Activated CD8-positive, alpha-beta memory T cell treated with anti-CD3 and anti-CD28 coated beads, Interleukin-2, amount 50 U/mL, for 48 hours (primary cell): Measurements from ENCODE around the gene VLDLR.

ENCODE experiments used
- DNase-seq: peaks from one replicate; pipeline ENCODE4 v3.0.0-alpha.2; 2020

Gene VLDLR

DNA sequence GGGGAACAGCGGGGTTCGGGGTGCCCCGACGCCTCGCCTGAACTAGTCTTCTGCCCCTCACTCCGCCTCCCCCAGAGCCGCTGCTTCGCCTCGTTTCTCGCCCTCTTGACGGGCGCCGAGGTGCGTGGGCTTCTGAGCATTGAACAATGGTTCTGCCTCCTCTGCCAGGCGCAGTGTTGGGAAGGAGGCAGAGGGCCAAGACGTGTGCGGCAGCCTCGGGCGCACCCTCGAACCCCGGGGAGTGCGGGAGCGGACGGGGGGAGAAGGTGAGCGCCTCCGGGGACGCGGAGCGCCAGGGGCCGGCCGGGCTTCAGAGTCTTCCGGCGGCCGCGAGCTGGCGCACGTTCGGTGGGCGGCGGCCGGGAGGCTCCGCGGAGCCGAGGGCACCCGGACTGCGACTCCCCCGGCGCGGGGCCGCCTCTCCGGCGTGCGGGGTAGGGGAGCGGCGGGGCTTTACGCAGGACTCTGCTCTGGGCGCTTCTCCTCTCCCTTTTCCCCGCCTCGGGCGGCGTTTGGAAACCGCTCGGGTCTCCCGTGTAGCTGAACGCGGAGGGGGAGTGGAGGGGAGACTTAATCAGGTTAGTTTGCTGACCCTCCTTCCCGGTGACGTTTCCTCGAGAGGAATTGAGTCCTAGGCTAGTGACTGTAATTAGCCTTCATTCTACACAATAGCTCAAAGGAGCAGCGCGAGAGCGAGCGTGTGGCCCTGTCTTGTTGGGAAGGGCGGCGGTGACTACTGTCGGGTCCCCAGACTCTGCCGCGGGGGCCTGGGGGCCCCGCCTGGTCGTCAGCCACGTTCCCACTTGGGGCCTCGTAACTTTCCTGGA, 1.1 kb downstream of the VLDLR start:
- DNase-seq, result peak; percentile 68

DNA sequence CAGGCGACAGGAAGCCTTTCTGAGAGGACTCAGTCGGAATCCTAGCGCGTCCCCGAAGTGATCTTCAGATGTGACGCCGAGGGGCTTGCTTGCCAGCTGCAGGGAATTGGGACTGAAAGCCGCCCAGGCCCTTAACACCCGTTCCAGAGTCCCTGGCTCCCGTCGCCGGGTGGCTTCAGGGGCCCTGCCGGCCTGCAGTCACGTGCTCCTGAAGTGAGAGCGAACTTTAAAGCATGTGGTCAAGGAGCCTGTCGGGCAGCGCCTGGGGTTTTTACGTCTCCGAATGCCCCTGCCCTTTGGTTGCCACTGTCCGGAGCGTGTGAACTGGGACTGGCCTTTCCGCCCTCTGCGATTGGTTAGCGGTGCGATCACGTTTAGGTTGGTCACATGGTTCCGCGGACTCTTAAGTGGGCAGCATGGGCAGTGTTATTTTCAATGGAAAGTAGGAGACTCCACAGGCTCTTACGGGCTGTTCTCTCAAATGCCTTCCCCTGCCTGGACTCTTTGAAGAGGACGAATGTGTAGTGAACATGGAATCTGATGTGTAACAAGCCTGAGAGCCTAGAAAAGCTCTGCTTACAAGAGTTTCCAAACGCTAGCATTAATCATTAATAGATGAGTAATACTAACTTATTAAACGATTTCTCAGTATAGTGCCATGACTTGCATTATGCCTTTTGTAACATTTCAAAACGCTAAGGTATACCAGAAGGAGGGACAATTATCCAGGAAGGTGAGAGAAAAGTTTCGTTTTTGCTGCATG, 1.9 kb downstream of the VLDLR start:
- no peak for DNase-seq

DNA sequence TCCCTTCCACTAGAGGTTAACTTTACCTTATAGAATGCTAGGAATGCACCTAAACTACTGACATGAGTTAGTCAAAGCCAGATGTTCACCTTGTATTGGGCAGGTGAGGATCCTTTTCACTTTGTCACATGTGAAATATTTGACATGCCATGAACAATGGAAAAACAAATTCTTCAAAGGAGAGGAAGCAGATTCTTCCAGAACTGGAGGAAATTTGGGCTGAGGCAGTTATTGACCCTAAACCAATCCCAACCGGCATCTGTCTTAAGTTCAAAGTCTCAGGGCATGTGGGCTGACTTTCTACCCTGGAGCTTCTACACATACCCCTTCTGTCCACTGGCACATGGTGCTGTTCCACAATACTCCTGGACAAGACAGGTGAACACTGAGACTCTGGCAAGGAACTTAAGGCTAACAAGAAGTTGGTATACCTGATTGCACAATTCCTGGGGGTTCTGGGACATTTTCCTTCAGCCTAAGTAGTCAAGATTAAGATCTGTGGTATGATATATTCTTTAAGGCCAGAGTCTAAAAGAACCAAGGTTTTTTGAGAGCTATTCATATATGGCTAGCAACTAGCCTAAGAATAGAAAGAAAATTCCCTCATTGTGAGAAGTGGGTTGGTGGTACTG, 2.6 kb downstream of the VLDLR start:
- no peak for DNase-seq

DNA sequence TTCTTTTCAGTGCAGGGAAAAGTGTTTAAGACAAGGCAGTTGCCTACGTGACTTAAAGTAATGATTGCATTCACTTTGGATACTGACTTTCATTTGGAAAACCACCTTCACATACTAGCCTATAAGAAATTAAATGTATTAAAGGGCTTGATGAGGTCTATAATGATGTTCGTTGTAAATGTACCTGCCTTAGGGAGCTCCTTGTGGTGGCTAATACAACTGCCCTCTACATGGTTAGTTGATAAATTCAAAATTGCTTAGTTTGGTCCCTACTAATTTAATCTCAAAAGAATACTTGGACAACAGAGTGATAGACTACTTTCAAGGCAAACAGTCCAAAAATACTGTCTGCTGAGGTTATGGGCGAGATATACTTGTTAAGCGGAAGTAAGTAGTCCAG, 3.8 kb downstream of the VLDLR start:
- no peak for DNase-seq

DNA sequence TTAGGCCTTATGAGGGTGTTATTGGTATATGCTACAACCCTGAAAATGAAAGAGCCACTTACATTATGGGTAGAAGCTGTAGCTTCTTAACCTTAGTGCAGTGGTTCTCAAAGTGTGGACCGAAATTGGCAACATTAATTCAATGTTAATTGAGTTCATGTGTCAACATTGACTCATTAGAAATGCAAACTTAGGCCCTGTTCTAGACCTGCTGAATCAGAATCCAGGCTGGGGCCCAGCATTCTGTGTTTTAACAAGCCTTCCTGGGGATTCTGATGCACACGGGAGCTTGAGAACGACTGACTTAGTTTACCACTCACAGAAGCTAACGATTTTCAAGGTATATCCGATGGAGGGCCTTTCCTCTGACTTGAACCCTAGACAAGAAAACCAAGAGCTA, 7.3 kb downstream of the VLDLR start:
- no peak for DNase-seq

DNA sequence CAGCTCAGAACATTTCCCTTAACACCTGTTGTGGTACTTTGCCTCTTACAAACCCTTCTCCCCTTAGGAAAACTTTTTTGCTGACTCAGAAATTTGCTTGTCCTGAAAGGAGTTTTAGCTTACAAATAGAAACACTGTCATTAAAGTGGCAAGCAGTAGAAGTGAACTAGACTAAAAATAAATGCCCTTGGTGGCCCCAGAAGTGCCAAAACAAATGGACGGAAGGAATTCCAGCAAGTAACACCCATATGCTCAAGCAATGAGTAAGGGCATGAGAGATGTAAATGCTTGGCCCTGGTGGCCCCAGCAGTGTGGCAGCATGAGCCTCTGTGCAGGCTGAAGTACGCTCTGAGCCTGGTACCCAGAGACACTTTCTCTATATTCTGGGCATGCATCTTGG, 8.6 kb downstream of the VLDLR start:
- DNase-seq, result no peak

DNA sequence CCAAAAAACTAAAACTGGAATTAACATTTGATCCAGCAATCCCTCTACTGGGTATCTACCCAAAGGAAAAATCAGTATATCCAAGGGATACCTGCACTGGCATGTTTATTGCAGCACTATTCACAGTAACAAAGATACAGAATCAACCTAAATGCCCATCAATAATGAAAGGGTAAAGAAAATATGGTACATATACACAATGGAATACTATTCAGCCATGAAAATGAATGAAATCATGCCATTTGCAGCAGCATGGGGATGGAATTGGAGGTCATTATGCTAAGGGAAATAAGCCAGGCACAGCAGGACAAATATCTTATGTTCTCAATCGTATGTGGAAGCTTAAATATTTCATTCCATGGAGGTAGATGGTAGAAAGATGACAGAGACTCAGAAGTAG, 9.7 kb downstream of the VLDLR start:
- DNase-seq, result no peak

DNA sequence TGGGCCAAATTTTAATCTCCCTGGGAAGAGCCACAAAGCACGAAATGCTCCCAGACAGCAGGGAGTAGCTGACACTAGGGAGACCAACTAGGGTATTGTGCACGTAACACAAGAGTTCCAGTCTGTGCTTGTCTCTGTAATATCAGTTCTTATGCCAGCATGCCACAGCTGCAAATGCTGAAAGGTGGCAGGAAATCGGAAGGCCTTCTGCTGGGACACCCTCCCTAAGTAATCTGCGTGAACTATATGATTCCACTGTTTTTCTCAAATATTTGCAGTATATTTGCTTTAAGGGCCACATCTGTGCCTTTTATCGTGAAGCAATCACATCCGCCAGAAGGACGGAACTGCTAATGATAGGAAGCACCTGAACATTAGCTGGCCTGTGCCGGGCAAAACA, 12.6 kb downstream of the VLDLR start:
- DNase-seq, result no peak

DNA sequence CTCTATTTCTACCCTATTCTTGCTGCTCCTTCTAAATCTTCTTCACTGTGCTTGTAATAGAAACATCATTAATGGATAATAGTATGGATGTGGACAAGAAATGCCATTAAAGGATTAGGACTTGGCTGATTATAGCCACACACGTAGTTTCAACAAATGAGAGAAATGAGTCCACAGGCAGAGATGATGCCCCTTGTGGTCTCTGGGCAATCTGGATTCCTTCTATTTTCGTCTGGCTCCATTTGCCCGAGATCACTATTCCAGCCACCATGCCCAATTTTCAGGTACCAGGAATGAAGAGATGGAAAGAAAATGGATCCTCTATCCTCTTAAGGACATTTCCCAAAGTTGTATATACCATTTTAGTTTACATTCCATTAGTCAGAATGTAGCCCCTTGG, 13.2 kb downstream of the VLDLR start:
- DNase-seq, result no peak

DNA sequence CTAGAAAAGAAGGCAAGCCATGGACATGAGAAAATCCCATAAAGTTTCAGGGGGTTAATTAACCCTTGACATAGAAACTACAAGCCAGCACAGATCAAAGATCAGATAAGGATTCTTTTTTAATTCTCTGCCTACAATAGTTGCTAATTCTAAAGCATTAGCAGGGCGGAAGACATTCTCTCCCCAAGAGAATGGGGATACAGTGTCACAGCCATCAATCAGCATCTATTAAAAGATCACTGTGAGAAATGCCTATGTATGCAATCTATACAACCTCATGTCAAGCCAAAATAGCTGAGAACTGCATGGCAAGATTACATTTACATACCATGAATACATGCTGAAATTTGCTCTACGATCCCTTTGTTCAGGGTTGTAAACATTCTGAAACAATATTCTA, 14.3 kb downstream of the VLDLR start:
- DNase-seq, result no peak

DNA sequence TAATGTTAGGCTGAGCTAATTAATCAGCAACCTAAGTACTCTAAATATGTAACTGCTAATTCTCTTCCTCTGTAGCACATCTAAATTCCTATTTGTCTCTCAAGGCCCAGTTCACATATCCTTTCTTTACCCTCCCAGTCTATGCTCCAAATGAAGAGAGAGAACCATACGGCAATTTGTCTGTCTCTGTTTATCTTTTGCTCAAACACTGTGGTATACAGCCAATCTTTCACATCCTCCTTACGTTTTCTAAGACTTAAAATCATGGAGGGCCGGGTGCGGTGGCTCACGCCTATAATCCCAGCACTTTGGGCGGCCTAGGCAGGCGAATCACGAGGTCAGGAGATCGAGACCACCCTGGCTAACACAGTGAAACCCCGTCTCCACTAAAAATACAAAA, 15.8 kb downstream of the VLDLR start:
- DNase-seq, result no peak

DNA sequence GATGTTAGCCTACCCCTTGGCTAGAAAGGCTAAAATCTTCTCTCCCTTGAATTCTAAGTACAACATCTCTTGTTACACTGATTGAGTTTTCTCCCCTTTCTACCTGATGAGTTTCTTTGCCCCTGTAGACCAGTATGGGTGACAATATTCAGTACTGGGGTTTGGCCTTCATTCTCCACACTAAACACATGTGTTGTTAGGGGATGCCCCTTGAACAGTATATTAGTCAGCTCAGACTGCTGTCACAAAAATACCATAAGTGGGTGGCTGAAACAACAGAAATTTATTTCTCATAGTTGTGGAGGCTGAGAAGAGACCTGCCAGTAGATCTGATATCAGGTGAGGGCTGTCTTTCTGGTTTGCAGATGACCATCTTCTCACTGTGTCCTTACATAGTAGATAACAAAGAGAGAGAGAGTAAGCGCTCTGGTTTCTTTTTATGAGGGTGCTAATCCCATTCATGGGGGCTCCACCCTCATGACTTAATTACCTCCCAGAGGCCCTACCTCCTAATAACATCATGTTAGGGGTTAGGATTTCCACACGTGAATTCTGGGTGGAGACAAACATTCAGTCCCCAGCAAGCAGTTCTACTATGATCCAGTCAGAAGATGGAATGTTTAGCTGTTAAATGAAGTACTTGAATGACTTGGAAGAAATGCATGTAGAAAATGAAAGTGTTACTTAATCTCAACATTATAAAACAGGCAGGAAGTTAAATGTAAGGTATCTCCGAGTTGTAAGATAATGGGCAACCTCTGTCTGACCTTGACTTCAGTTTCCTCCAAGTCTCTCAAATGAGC, 17.5 kb downstream of the VLDLR start:
- no peak for DNase-seq

DNA sequence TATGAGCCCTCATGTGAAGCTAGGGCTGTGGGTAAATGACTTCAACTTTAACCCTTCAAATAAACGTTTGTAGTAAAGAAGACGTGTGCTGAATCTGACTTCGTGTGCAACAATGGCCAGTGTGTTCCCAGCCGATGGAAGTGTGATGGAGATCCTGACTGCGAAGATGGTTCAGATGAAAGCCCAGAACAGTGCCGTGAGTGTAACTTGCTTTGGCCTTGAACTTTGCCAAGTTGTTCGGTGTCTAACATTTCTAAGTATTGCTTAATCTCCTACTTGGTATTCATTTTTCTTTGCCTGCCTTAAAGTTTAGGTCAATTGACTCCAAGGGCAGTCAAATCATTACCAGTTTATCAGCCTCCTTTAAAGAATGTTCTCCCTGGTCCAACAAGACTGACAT, 18.2 kb downstream of the VLDLR start:
- no peak for DNase-seq

DNA sequence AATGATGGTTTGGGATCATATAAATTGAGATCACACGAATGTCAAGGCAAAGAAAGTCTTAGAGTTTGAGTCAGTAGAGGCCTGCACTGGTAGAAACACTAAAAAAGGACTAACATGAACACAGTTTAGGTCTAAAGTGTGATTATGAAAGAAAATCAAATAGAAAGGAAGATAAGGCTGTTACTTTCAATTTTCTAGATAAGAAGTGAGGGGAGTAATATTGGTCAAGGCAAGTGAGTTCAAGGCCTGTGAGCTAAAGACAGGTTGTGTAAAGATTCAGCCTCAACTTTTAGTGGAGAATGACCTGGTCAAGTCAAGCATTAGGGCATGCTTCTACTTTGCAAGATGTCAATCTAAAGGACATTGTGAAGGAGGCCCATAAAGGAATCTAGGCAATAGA, 19.0 kb downstream of the VLDLR start:
- no peak for DNase-seq

DNA sequence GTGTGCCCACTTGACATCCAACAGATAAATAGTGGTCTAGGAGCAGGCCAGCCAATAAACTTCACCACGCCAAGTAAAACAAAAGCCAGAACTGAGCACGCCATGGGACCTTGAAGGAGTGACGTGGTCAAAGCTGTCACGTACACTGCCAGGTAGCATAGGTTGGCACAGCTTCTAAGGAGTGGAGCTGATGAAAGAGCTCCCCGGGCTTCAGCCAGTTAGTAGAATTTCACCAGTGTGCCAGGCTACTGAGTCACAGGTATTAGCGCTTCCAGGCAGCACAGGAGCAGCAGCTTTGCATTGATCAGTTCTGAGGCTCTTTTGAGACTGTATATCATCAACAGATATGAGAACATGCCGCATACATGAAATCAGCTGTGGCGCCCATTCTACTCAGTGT, 19.4 kb downstream of the VLDLR start:
- DNase-seq, result no peak

DNA sequence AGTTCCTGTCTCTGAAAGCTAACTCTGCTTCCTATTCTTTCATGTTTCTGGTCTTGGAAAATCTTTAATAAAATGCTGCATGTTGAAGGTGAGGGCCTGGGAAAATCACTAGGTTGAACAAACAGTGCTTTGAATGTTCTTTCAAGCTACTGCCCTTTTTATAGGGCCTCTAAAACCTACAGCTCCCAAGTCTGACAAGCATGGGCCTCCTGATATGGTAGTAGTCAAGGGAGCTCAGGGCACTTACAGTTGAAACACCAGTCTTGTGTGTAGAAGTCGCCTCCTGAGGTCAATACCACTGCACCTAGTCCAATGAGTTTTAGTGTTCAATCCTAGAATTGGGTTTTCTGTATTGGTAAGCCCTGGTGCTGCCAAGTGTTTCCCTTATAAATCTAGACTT, 20.5 kb downstream of the VLDLR start:
- DNase-seq, result no peak

DNA sequence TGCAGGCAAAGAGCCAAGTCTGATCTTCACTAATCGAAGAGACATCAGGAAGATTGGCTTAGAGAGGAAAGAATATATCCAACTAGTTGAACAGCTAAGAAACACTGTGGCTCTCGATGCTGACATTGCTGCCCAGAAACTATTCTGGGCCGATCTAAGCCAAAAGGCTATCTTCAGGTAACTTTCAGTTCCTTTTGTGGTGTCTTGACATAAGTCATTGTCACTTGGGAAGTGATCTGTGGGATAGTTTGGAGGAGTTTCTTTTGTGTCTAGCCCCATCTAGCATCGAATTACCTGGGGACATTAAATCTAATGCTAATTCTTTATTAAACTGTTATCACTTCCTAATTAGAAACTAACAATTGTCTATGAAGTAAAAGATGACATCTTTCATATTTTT, 24.0 kb downstream of the VLDLR start:
- DNase-seq, result no peak

DNA sequence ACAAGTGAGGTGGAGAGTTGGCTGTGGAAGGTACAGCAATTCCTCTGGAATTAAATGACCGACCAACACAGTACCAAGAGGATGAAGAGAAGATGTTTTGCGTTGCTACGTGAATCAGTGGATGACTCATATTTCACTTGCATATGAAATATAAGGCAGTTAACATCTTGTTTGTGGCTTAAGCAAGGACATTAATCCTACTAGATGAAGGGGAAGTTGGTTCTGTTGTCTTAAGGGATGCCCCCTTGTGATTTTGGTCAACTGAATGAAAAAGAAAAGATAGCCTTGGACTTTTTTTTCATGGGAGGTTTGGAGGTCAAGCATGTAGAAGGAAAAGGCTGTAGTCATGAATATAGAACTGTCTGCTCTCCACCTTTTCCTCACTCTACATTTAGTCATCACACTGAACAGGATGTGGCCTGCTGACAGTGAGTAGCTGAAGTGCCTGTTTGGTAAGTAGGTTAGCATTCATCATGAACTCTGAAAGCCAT, 33.9 kb downstream of the VLDLR start:
- no peak for DNase-seq

DNA sequence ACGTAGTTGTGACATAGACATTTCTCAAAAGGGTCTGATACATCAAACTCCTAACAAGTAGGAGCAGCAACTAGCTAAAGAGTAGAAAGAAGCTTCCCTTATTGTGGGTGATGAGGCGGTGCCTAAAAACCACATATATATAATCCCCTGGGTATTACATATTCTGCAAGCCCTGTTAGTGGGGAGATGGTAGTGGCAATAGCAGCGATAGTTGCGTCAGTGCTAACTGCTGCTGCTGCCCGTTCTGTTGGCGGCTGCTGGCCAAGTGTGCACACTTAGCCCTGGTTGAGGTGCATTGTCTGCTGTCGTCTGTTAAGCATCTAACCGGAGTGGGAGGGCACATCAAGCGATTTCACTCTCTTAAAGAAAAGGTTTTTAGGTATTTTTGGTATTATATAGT, 35.8 kb downstream of the VLDLR start:
- DNase-seq, result peak; percentile 57

DNA sequence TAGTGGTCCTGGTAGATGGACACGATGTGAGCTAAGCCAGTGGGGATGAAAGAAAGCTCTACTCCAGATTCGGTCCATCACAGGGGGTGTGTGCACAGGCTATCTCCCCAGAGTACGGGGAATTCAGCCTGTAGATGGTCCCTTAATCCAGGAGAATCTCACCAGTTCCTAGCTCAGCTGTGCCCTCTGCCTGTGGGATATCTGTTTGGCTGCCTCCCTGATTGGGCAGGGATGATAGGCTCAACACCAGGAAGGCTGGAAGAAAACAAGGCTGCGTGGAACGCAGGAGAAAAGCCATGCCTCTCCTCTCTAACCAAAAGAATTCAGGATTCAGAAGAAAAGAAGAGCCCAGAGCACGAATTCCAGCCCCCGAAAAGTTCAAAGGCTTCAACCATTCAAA, 40.9 kb downstream of the VLDLR start:
- no peak for DNase-seq

DNA sequence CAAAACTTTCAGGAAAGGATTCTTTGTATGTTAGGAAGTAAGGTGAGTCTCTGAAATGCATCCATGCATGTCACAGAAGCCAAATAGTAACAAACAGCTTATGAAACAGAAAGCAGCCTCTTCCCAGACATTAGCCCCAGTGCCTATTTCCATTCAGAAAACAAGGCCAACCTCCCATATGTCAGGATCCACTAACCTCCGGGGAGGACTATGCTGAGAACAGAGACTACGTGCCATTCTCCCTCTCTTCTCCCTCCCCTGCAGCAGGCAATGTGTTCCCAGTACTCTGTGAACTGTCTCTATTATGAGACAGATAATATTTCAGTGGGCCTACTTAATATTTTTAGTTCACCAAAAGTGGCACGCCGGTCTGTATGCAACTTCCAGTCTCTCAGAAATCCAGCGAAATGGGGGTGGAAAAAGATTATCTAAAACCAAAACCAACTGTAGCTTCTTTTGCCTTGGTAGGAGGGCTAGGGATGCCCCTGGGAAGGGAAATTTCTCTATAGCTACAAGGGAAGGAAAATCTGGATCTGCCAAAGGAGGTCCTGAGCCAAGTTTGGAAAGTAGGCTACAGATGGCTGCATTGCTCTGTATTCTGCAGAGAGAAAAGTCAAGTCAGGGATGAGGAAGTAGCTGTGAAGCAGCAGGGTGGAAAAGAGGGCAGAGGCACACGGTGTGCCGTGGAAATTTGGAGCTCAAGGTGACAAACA, 42.0 kb downstream of the VLDLR start:
- no peak for DNase-seq
